Measurements from ENCODE around the gene ADAMTS7. TPM values are rescaled to one million over a fixed set of nuclear protein-coding genes. Genes with fewer than 3 reads are reported as not detected.
"Not testable (repeated sequence)": the region's sequence is repeated elsewhere in the genome, so short reads cannot be mapped to it uniquely, and the experiment has no call there.

Gene ADAMTS7
- total and polyA plus RNA-seq, 2 donors (not counting 1 experiment from before 2014, with no cell fraction given), result 0.10 to 16.6 TPM

DNA sequence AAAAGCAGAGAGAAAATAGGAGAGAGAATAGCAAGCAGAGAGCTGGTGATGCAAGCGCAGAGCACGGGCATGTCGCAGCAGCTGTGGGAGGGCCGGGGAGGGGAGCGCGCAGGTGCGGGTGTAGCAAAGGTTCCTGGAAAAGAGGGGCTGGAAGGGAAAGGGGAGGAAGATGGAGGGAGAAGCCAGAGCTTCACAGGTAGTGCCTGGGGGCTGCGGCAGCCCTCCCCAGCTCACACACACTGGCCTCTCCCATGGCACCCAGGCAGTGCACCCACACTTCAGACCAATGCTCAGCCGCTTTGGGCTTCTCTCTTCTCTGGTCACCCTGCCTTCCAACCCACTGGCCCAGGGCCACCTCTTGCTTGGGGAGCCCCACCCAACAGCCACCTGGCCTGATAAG, 72.1 kb downstream of the ADAMTS7 start:
- no peak overlapping the region for H3K4me3 Mint-ChIP-seq
- DNase-seq, result no peak
- no peaks in the 10 kb centered on the region for H3K79me2 ChIP-seq (ENCODE audit: control insufficient read depth, insufficient read depth, low read length)
- no peak overlapping the region for H2AFZ ChIP-seq (ENCODE audit: insufficient read depth, low read depth, low read length, poor library complexity, severe bottlenecking)
- no peak overlapping the region for H3K27ac ChIP-seq (ENCODE audit: low read length in 2 of 2)
- ATAC-seq (ENCODE audit: low read depth), result no peak
- H4K20me1 ChIP-seq (ENCODE audit: control insufficient read depth, insufficient read depth, low read length, poor library complexity, severe bottlenecking), result no peaks in the 10 kb centered on the region
- WGBS (ENCODE audit: insufficient coverage), result 100% methylated on average over 3 of the region's 9 CpGs
- POLR2A ChIA-PET, result no interaction called here
- TF ChIP-seq EZH2 (IDR thresholded peaks at IDR 0.05; ENCODE audit: borderline replicate concordance, insufficient read depth, low read depth, low read length, poor library complexity, severe bottlenecking), result no peak
- TF ChIP-seq, protein P1, sequence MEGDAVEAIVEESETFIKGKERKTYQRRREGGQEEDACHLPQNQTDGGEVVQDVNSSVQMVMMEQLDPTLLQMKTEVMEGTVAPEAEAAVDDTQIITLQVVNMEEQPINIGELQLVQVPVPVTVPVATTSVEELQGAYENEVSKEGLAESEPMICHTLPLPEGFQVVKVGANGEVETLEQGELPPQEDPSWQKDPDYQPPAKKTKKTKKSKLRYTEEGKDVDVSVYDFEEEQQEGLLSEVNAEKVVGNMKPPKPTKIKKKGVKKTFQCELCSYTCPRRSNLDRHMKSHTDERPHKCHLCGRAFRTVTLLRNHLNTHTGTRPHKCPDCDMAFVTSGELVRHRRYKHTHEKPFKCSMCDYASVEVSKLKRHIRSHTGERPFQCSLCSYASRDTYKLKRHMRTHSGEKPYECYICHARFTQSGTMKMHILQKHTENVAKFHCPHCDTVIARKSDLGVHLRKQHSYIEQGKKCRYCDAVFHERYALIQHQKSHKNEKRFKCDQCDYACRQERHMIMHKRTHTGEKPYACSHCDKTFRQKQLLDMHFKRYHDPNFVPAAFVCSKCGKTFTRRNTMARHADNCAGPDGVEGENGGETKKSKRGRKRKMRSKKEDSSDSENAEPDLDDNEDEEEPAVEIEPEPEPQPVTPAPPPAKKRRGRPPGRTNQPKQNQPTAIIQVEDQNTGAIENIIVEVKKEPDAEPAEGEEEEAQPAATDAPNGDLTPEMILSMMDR (IDR thresholded peaks at IDR 0.05), result no peak
- no peaks in the 10 kb centered on the region for H3K9me3 ChIP-seq (ENCODE audit: control extremely low read depth in 1 of 3, control insufficient read depth in 2 of 3, insufficient read depth in 1 of 3, low read length in 2 of 3)
- H3K27me3 ChIP-seq (replicated peaks in 1 of 4; ENCODE audit: control extremely low read depth in 1 of 4, control insufficient read depth in 3 of 4, insufficient read depth in 4 of 4, low read length in 3 of 4), result peaks cover 0 to 5% (median 0%) of the 10 kb centered on the region in 4 experiments
- peaks cover 13% of the 10 kb centered on the region for H3K27me3 Mint-ChIP-seq
- no peak overlapping the region for H3K4me2 ChIP-seq (replicated peaks; ENCODE audit: low read depth, low read length, poor library complexity, severe bottlenecking)
- intact Hi-C loops (cut with micrococcal nuclease), result no loop called here
- CTCF ChIA-PET, result interaction anchor here (0.9 to 3.8 kb wide), 4 partner anchors 11 to 121 kb away, joined by 3 to 12 read pairs (median 3); no protein-coding TSS in a partner anchor
- H3K4me1 Mint-ChIP-seq, result peaks cover 10% of the 10 kb centered on the region
- H3K4me3 ChIP-seq (ENCODE audit: control extremely low read depth in 1 of 5, extremely low read depth in 1 of 5, insufficient read depth in 1 of 5, low read depth in 2 of 5, low read length in 4 of 5), result no peak overlapping the region
- H3K27ac Mint-ChIP-seq, result peak overlapping the region; percentile 50
- H3K4me1 ChIP-seq (ENCODE audit: control insufficient read depth in 2 of 2, insufficient read depth in 2 of 2, low read length in 2 of 2), result no peaks in the 10 kb centered on the region
- H3K9me3 Mint-ChIP-seq (ENCODE audit: insufficient read depth), result no peaks in the 10 kb centered on the region
- no peak overlapping the region for H3K9ac ChIP-seq (ENCODE audit: low read length)
- no peaks in the 10 kb centered on the region for H3K36me3 ChIP-seq (replicated peaks in 1 of 2; ENCODE audit: control extremely low read depth in 1 of 2, control insufficient read depth in 1 of 2, extremely low read depth in 1 of 2, insufficient read depth in 2 of 2, low read length in 1 of 2)

- CTCF ChIA-PET, result interaction anchor here (1.2 to 3.8 kb wide), 3 partner anchors 12 to 122 kb away, joined by 3 to 12 read pairs (median 3); no protein-coding TSS in a partner anchor
- H4K20me1 ChIP-seq (ENCODE audit: control insufficient read depth, insufficient read depth, low read length, poor library complexity, severe bottlenecking); H3K79me2 ChIP-seq (ENCODE audit: control insufficient read depth, insufficient read depth, low read length); H3K27ac ChIP-seq (ENCODE audit: low read length in 2 of 2); H3K9me3 ChIP-seq (ENCODE audit: control extremely low read depth in 1 of 3, control insufficient read depth in 2 of 3, insufficient read depth in 1 of 3, low read length in 2 of 3); H3K4me1 ChIP-seq (ENCODE audit: control insufficient read depth in 2 of 2, insufficient read depth in 2 of 2, low read length in 2 of 2); H3K4me1 Mint-ChIP-seq; H3K9me3 Mint-ChIP-seq (ENCODE audit: insufficient read depth); H2AFZ ChIP-seq (ENCODE audit: insufficient read depth, low read depth, low read length, poor library complexity, severe bottlenecking); H3K27ac Mint-ChIP-seq; intact Hi-C loops (cut with micrococcal nuclease); H3K4me3 ChIP-seq (ENCODE audit: control extremely low read depth in 1 of 5, extremely low read depth in 1 of 5, insufficient read depth in 1 of 5, low read depth in 2 of 5, low read length in 4 of 5); H3K36me3 ChIP-seq (replicated peaks in 1 of 2; ENCODE audit: control extremely low read depth in 1 of 2, control insufficient read depth in 1 of 2, extremely low read depth in 1 of 2, insufficient read depth in 2 of 2, low read length in 1 of 2); H3K4me2 ChIP-seq (replicated peaks; ENCODE audit: low read depth, low read length, poor library complexity, severe bottlenecking); H3K27me3 ChIP-seq (replicated peaks in 1 of 4; ENCODE audit: control extremely low read depth in 1 of 4, control insufficient read depth in 3 of 4, insufficient read depth in 4 of 4, low read length in 3 of 4); H3K4me3 Mint-ChIP-seq; POLR2A ChIA-PET; H3K9ac ChIP-seq (ENCODE audit: low read length): not testable (repeated sequence)
- TF ChIP-seq, protein P1 (IDR thresholded peaks at IDR 0.05), result peak; percentile 52
- ATAC-seq (ENCODE audit: low read depth), result peak; percentile 61
- 76% methylated on average over 10 of the region's 11 CpGs for WGBS (ENCODE audit: insufficient coverage)
- DNase-seq, result peak; percentile 59
- peaks cover 20% of the 10 kb centered on the region for H3K27me3 Mint-ChIP-seq
These were observed 73.2 kb downstream of the ADAMTS7 start for GRCh38 chr15:78737931-78738558.

Data from B cell (primary cell).